Measurements from ENCODE around the gene FBXL13. TPM values are rescaled to one million over a fixed set of nuclear protein-coding genes. Genes with fewer than 3 reads are reported as not detected.
"Not testable (repeated sequence)": the region's sequence is repeated elsewhere in the genome, so short reads cannot be mapped to it uniquely, and the experiment has no call there.

FBXL13 gene
- total RNA-seq, 1 donor from 2014 or later, result 2.5 TPM

DNA sequence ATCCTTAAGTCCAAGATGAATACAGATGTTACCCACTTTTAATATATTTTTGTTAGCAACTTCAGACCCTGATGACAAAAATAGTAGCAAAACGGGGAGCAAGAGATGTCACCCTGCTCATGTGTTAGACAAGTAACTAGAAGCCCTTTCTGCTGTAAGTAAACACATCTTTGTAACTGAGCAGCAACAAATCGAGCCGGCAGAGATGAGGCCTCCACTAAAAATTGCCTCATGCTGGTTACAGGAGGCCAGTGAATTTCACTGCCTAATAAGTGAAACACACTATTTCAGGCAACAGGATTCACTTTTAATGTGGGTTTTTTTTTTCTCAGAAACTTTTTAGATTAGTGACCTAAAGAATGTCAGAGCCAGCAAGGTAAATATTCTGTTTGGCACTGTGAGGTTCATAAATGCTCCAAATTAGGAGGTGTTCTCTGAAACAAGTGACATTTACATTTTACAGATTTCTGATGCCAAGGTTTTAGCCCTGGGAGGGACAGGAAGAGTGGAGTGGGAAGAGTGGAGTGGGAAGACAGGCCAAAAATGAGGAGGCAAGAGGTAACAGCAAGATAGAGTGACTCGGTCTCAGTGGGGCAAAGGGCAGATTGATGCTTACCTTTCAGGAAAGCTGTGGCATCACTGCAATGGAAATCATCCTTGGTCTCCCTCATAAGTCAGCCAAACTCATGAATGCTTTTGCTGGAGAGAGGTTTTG, 215.4 kb downstream of the FBXL13 start:
- no peak for DNase-seq (ENCODE audit: low spot score)

DNA sequence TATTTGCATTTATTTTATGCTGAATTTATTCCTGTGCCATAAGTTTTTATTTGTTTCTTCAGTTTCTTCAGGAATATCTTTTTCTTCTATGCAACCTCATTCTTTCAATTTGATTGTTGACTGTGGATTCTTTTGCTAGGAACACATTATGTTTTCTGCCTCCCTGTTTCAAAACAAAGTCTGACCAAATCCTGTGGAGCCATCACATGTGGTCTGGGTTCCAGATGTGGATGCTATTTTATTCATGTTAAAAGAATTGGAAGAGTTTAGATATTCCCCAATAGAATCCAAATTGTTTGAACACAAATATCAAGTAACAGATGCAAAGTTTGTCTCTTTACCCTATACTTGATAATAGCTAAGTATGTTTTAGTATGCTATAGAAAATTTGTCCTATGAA, 218.6 kb downstream of the FBXL13 start:
- DNase-seq (ENCODE audit: low spot score), result no peak

DNA sequence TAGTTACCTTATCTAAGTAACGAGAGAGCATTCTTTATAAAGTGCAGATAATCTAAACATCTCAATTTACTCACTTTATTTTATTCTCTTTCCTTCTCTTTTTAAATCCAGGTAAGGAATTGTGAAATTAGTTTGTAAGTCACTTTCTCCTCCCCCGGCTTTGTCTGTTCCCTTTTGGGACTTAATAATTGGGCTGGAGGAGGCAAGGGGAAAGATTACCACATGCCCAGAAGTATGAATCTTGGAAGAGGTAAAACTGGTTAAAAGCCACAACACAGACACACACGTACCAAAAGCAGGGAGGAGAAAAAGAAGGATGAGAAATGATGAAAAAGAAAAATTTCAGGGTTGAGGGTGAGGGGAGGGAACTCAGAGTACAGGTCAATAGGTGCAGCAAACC, 225.1 kb downstream of the FBXL13 start:
- no peak for DNase-seq (ENCODE audit: low spot score)

DNA sequence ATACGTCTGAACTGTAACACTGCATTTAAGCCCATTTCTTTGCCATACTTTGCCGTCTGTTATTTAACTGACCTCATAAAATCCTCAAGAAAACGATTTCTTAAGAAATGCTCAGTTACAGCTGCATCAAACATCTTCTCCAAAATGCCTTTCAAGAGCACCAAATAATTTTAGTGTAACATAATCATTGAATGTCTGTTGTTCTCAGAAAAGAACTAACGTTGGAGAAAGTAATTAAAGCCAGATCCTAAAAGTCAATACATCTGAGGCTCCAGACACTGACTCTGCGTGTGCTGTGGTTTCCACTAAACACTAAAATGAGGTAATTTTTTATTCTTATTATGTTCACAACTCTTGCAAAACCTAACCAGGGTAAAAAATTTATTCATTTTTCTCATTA, 225.5 kb downstream of the FBXL13 start:
- no peak for DNase-seq (ENCODE audit: low spot score)

DNA sequence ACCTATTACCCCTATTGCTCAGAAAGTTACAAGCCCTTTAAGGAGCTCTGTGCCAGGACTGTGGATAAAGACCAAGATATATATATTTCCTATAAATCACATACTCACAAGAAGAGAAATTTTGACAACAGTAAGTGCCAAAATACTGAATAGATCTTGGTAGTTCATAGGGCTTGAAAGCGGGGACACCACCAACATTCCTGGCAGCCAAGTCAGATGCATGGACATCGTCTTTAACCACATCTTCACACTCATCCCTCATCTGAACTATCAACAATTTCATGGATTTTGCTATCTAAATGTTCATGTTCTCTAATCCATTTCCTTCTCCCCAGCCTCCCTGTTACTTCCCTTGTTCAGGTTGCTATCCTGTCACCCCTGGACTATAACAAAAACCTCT, 229.2 kb downstream of the FBXL13 start:
- DNase-seq (ENCODE audit: low spot score), result no peak

DNA sequence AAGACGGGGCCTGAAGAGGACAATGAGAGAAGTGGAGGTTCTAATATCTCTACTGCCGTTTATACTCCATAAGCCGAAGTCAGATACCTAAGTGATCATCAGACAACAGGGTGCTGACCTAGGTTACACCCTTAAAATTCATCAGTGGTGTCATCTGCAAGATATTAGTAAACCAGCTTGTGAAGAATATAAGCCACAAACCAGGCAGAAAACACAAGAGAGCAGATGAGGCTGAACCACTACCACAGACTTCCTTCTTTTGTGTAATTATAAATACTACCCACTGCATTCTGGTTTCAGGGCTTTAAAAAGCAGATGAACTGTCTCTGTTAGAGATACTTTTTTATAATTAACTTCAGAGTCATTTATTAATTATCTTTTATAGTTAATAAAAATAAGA, 230.7 kb downstream of the FBXL13 start:
- DNase-seq (ENCODE audit: low spot score), result no peak

DNA sequence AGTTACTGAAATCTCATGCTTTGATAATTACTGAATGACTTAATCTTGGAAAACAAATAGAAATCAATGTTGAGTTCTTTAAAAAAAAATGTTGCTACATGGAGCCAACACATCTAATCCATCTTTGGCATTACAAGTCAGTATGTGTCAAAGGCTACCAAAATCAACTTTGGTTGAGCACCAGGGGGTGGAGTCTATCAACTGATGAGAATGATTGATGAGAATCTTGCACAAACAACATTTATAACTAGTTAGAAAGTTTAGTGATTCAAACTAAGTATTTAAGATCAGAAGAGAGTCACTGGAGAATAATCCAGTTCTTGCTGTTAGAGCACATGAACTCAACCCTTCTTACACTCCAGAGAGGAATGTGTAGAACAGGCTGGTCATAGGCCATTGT, 232.3 kb downstream of the FBXL13 start:
- no peak for DNase-seq (ENCODE audit: low spot score)

DNA sequence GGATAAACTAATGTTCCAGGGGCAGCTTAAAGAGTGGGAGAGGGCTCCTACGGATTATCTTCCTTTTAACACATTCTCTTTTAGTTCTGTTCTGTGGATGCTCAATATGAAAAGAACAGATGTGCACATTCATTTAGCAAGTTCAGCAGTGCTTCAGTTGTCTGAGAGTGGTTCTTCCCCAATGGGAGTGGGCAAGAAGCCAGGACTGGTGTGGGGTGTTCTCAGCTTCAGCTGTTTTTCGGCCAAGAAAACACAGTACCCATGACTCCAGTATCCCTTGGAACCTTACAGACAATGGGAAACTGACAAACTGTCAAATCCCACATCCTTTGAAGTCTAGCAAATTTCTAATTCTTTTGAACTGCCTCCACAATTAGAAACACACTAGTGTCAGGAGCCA, 233.3 kb downstream of the FBXL13 start:
- DNase-seq (ENCODE audit: low spot score), result no peak

DNA sequence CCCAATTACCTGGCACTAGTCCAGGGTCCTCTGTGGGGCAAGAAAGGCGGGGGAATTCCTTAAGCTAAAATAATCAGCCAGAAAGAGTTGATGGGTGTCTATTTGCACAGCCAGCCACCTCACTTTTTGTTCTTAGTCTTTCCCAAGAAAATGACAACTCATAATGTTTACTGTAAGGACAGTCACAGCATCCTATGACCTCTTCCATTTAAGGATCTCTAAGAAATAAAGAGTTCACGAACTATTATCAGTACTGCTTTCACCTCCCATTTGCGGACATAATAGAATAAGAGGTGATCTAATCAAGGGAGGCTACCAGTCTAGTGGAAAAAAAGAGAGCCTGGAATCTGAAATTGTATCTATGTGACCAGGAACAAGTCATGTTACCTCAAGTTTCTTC, 234.2 kb downstream of the FBXL13 start:
- DNase-seq (ENCODE audit: low spot score), result no peak

DNA sequence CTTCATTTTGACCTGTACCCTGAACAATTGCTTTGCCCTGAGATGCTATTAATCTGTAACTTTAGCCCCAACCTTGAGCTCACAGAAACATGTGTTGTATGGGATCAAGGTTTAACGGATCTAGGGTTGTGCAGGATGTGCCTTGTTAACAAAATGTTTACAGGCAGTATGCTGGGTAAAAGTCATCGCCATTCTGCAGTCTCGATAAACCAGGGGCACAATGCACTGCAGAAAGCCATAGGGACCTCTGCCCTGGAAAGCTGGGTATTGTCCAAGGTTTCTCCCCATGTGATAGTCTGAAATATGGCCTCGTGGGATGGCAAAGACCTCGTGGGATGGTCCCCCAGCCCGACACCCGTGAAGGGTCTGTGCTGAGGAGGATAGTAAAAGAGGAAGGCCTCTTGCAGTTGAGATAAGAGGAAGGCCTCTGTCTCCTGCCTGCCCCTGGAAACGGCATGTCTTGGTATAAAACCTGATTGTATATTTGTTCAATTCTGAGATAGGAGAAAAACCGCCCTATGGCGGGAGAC, 236.0 kb downstream of the FBXL13 start:
- DNase-seq (ENCODE audit: low spot score), result not testable (repeated sequence)

DNA sequence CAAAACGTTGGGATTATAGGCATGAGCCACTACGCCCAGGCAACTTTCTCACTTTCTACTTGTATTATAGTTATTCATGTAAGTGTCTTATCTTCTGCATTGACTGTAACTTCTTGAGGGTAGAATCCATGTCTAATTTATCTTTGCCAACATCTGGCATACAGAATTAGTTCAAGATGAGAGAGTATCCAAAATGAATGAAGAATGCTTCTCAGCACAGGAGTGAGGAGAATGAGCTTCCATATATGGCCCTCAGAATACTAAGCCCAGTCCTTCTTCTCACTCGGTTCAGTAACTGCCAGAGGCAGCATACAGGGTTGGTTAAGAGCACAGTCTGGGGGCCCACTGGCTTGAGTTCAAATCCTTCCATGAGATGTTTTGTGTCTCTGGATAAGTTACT, 236.8 kb downstream of the FBXL13 start:
- DNase-seq (ENCODE audit: low spot score), result no peak

DNA sequence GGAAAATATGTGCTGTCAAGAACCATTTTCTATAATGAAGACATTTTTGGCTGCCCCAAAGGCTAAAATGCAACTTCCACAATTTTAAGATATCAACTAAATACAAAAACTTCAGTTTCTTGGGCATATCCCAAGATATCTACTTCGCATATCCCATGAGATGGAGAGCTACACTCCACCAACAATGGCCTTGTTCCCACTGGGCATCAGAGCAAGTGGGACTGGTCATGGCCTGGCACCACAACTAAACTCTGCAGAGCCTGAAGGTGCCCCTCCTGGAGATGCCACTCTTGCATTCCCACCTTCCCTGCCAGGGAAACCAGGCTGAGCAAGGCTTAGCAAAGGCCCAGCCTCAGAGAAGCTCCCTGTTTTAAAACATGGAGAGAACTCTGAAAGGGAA, 237.6 kb downstream of the FBXL13 start:
- DNase-seq (ENCODE audit: low spot score), result no peak

DNA sequence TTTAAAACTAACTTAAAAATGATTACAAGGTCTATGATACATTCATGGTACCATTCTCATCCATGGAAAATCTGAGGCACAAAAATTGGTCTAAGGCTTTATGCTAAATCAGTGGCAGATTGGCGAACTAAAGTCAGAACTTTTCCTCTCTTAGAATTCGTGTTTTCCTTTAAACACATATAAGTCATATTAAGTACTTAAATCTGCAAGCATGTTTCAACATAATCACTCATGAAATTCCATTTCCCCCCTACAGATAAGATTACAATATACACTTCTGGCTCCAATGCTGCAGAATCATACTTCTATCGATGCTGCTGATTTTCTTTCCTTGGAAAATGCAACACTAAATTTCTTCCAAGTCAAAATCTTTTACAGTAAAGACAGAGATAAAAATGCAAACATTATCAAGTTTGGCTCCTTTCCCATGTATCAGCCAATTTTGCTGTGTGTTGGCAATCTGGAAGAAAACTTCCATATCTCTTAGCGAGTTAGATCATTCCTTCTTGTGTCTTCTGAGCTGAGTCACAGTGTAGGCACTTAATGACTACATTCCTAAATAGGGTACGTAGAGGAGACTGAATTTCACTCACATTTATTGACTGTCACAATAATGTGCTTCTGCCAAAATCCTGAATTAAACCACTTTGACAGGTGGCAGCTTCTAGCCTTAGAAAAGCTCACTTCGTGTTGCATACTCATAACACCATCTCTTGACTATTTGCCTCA, 238.2 kb downstream of the FBXL13 start:
- DNase-seq (ENCODE audit: low spot score), result no peak

DNA sequence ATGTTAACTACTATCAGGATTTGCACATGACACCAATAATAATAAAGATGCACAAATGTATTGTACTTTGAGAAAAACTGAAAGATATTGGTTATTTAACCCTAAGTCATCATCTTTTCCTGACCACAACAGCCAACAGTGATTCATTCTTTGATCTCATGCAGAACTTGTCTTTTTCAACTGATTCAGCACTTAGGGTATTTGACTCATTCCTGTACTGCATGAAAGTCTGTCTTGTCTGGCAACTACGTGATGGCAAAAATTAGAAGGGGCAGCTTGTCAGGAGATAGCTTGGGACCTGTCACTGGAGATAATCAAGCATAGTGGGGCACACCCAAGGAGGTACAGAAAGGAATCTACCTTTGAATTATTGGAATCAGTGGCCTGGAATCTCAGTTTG, 239.6 kb downstream of the FBXL13 start:
- no peak for DNase-seq (ENCODE audit: low spot score)

DNA sequence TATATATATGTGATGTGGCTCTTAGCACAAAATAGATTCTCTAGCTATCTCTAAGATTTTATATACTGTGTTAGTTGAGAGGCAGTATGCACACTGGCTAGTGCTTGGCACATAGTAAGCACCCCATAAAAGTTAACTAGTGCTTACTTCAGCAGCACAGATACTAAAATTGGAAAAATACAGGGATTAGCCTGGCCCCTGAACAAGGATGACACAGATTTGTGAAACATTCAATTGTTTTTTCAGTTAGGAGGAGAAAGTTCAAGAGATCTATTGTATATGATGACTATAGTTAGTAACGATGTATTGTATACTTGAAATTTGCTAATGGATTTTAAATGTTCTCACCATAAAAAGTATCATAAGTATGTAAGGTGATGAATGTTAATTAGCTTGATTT, 240.1 kb downstream of the FBXL13 start:
- DNase-seq (ENCODE audit: low spot score), result no peak

DNA sequence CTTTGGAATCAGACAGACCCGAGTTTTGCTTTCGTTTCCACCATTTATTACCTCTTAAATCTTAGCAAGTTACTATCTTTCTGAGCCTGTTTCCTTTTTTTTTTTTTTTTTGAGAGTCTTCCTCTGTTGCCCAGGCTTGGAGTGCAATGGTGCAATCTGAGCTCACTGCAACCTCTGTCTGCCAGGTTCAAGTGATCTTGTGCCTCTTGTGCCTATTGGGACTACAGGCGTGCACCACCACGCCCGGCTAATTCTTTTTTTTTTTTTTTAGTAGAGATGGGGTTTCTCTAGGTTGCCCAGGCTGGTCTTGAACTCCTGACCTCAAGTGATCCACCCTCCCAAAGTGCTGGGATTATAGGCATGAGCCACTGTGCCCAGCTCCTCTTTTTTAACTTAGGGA, 241.3 kb downstream of the FBXL13 start:
- no peak for DNase-seq (ENCODE audit: low spot score)

DNA sequence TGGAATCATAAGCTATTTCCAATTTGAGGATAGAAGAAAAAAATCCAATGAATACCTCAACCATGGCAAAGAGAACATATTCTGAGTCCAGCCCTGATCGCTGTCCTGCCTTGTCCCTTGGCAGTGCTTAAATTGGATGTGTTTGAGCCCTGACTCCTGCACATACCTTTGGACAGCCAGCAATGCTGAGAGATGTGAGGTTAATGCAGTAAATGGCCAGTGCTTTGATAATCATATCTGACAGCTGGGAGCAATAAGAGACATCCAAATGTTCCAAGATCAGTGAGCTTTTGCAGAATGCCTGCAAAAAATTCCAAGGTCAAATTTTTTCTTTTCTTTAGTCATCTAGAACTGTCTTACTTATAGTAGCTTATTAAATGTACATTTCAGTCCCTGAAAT, 241.9 kb downstream of the FBXL13 start:
- no peak for DNase-seq (ENCODE audit: low spot score)

DNA sequence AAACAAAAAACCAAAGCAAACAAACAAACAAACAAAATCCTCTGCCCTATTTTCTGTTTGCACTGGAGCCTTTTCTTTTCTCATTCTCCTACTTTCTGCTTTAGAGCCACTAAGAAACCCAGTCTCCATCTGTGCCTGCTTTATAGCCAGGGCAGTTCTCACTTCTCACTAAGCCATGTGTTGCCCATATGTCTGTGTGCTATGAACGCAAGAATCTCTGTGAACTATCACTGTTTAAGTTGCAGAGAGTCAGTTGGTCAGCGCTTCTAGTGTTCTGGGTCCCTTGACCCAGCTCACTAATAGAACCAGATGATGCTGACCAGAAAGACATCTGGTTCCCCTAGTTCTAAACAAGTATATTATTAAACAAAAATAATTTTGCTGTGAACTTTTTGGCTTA, 244.4 kb downstream of the FBXL13 start:
- DNase-seq (ENCODE audit: low spot score), result no peak

DNA sequence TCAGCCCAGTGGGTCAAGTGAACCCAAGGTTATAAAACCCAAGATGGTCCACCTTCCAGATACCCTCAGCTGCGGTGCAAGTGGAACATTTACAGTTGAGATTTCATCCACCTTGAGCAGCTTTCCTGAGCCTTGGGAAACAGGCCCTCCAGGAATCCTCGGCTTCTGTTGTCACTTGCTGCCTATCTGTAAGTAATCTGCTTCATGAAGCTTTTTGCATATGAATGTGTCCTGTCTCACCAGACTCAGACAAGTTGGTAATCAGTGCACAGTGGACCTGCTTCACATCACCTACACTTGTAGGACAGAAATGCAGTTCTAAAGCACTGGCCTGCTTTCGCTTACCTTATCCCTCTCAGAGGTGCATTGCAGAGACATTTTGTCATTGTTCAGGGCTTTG, 245.5 kb downstream of the FBXL13 start:
- DNase-seq (ENCODE audit: low spot score), result no peak

DNA sequence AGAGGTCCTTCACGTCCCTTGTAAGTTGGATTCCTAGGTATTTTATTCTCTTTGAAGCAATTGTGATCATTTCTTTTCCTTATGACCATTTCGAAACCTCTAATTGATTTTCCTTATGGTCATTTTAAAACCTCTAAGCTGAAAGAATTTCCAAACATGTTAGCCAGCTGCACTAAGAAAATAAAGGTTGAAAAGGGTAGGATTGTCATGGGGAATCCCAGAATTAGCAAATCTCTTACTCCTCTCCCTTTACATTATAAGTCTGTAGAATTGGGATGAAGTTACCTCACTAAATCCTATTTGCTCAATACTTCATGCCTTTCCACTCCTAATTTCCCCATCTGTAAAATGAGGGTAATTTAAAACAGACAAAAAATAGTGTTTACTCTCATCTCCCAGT, 246.3 kb downstream of the FBXL13 start:
- no peak for DNase-seq (ENCODE audit: low spot score)

DNA sequence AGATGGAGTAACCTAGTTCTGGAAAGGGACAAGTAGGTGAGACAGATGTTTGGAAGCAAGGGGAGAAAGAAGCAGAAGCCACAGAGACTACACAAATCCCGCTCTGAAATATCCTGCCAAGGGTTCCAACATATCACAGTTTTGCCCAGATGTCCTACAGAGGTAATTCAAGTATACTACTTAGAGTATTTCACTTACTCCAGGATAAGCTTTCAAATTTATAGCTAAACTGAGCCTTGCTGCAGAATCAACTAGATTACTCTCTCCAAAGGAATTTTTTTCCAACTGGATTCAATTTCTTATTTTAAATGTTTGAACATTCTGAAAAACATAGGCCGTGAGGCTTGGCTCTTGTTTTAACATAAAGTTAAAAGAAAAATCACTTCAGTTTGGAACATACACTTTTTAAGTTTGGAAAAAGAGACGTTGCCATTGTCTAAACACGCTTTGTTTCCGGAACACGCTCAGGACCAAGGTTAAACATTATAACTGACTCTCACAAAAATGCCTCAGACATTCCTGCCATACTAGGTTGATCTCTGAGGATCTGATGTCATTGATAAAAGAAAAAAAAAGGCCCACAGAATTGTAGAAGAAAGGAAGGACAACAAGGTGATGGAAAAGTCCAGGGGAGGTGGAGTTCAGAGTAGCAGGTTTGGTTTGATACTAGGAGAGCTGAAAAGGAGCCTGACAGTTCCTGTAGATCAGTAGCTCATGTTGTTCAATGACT, 251.0 kb downstream of the FBXL13 start:
- no peak for DNase-seq (ENCODE audit: low spot score)

DNA sequence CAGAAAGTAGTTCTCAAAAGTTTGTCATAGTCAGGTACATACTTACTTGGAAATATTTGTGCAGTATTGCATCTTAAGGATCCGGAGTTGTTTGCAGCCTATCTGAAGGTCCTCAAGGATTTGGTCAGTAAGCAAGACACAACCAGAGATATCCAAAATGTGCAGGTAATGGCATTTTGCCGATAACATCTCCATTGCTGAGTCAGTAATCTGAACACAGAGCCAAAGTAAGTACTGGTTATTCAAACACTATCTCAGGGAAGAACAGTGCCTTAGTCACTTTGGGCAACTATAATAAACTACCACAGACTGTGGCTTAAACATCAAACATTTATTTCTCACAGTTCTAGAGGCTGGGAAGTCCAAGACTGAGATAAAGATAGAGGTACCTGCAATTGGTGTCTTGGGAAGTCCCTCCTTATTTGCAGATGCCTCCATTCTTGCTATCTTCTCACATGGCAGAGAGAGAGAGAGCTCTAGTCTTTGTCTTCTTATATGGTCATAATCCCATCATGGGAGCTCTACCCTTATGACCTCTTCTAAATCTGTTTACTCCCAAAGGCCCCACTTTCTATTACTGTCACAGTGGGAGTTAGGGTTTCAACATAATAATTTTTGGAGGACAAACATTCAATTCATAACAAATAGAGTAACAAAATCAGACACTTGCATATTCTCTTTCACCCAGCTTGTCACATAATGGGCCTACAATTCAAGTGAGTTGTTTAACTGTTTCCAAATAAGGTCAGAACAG, 252.4 kb downstream of the FBXL13 start:
- no peak for DNase-seq (ENCODE audit: low spot score)
